Measurements from ENCODE around the gene AXIN1. TPM values are rescaled to one million over a fixed set of nuclear protein-coding genes. Genes with fewer than 3 reads are reported as not detected.
"Not testable (repeated sequence)": the region's sequence is repeated elsewhere in the genome, so short reads cannot be mapped to it uniquely, and the experiment has no call there.

AXIN1 gene
- total RNA-seq, 1 experiment from 2014 or later, result 26.9 TPM

DNA sequence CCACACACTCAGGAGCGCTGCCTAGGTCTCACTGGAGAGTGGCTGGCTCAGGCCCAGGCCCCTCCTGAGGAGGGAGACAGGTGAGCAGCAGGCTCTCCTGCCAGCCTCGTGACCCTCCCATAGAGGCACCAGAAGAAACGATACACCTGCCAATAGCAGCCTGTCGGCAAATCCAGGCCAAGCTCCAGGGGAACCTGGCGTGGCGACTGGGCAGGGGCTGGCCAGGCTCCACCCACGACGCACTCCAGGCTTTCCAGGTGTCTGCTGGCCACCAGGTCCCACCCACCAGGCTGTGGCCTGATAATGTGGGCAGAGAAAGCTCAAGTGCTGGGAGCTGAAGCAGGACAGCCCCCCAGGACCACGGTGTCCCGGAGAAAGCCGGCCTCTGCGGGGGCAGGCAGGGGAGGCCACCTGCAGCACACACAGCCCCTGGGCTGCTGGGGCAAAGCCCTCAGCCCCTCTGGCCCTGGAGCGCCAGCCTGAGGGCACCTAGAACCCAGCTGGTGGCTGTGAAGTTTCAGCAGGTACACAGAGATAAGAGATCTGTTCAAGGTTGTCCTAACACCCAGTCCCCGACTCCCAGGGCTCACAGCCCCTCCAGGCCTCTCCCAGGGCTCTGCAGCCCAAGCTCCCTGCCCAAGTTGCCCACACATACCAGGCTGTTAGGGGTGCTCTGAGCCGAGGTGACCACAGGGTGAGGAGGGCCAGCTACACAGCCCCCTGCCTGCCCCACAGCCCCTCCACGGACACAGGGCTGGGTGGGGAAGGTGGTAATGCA lies 26.8 kb upstream of the AXIN1 start:
- intact Hi-C loops (cut with micrococcal nuclease), result no loop called here
- Histone ChIP-seq H3K9me2 (replicated peaks; ENCODE audit: low read length) (no peaks in the 10 kb centered on the region), H3K79me2 (ENCODE audit: low read length) (peaks cover 22% of the 10 kb centered on the region), H3K9me3 (ENCODE audit: low read length) (no peaks in the 10 kb centered on the region), H3K27me3 (ENCODE audit: low read length) (no peaks in the 10 kb centered on the region), H2AFZ (ENCODE audit: low read length) (no peak overlapping the region), H4K20me1 (ENCODE audit: low read length) (no peaks in the 10 kb centered on the region), H3K4me1 (ENCODE audit: insufficient read depth, low read length) (peaks cover 14% of the 10 kb centered on the region), H3K9ac (ENCODE audit: low read length) (no peak overlapping the region), H3K27ac (ENCODE audit: low read length) (no peak overlapping the region), H3F3A (ENCODE audit: low read length, unreplicated experiment) (no peaks in the 10 kb centered on the region), H3K4me2 (ENCODE audit: low read length) (no peak overlapping the region), H3K36me3 (ENCODE audit: low read depth, low read length) (no peaks in the 10 kb centered on the region), H3K4me3 (ENCODE audit: low read length) (no peak overlapping the region)
- no peak for ATAC-seq
- DNase-seq, result no peak
- no TSS peak for BruUV-seq (replicated peaks)
- CTCF ChIA-PET, result no interaction called here
- POLR2A ChIA-PET (ENCODE audit: unreplicated experiment), result no interaction called here
- no peak for TF ChIP-seq EZH2phosphoT487 (IDR thresholded peaks at IDR 0.05; ENCODE audit: borderline replicate concordance, low read length)
- TF ChIP-seq, protein P1, sequence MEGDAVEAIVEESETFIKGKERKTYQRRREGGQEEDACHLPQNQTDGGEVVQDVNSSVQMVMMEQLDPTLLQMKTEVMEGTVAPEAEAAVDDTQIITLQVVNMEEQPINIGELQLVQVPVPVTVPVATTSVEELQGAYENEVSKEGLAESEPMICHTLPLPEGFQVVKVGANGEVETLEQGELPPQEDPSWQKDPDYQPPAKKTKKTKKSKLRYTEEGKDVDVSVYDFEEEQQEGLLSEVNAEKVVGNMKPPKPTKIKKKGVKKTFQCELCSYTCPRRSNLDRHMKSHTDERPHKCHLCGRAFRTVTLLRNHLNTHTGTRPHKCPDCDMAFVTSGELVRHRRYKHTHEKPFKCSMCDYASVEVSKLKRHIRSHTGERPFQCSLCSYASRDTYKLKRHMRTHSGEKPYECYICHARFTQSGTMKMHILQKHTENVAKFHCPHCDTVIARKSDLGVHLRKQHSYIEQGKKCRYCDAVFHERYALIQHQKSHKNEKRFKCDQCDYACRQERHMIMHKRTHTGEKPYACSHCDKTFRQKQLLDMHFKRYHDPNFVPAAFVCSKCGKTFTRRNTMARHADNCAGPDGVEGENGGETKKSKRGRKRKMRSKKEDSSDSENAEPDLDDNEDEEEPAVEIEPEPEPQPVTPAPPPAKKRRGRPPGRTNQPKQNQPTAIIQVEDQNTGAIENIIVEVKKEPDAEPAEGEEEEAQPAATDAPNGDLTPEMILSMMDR (conservative IDR thresholded peaks at IDR 0.05; ENCODE audit: low read depth, low read length), result no peak
- no peak for TF ChIP-seq EZH2 (IDR thresholded peaks at IDR 0.05; ENCODE audit: low read length, unreplicated experiment)

DNA sequence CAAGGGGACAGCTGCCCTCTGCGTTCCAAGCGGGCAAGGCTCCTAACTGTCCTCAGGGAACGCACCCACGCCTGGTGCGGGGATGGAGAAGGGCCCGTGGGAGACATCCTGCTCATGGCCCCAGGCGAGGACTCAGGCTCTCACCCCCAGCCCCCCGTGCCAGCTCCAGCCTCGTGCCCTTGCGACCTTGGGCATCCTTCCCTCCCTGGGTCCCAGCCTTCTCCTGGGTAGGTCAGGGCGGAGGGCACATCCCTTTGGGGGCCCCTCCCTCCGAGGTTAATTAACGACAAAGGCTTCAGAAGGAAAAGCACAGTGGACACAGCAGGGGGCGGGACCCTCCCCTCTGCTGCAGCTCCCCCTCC lies 26.3 kb upstream of the AXIN1 start:
- Histone ChIP-seq H3K36me3 (ENCODE audit: low read depth, low read length) (no peaks in the 10 kb centered on the region), H4K20me1 (ENCODE audit: low read length) (no peaks in the 10 kb centered on the region), H3K4me3 (ENCODE audit: low read length) (no peak overlapping the region), H3K4me1 (ENCODE audit: insufficient read depth, low read length) (peaks cover 11% of the 10 kb centered on the region), H3F3A (ENCODE audit: low read length, unreplicated experiment) (no peaks in the 10 kb centered on the region), H2AFZ (ENCODE audit: low read length) (no peak overlapping the region), H3K79me2 (ENCODE audit: low read length) (peaks cover 22% of the 10 kb centered on the region), H3K4me2 (ENCODE audit: low read length) (no peak overlapping the region), H3K27me3 (ENCODE audit: low read length) (no peaks in the 10 kb centered on the region), H3K9me3 (ENCODE audit: low read length) (no peaks in the 10 kb centered on the region), H3K27ac (ENCODE audit: low read length) (no peak overlapping the region), H3K9me2 (replicated peaks; ENCODE audit: low read length) (no peaks in the 10 kb centered on the region), H3K9ac (ENCODE audit: low read length) (no peak overlapping the region)
- intact Hi-C loops (cut with micrococcal nuclease), result no loop called here
- ChIA-PET CTCF (no interaction called here), POLR2A (ENCODE audit: unreplicated experiment) (no interaction called here)
- BruUV-seq (replicated peaks), result no TSS peak
- no peak for DNase-seq
- TF ChIP-seq EZH2phosphoT487 (IDR thresholded peaks at IDR 0.05; ENCODE audit: borderline replicate concordance, low read length), result no peak
- TF ChIP-seq EZH2 (IDR thresholded peaks at IDR 0.05; ENCODE audit: low read length, unreplicated experiment), result no peak
- TF ChIP-seq, protein P1 (conservative IDR thresholded peaks at IDR 0.05; ENCODE audit: low read depth, low read length), result no peak
- ATAC-seq, result no peak

DNA sequence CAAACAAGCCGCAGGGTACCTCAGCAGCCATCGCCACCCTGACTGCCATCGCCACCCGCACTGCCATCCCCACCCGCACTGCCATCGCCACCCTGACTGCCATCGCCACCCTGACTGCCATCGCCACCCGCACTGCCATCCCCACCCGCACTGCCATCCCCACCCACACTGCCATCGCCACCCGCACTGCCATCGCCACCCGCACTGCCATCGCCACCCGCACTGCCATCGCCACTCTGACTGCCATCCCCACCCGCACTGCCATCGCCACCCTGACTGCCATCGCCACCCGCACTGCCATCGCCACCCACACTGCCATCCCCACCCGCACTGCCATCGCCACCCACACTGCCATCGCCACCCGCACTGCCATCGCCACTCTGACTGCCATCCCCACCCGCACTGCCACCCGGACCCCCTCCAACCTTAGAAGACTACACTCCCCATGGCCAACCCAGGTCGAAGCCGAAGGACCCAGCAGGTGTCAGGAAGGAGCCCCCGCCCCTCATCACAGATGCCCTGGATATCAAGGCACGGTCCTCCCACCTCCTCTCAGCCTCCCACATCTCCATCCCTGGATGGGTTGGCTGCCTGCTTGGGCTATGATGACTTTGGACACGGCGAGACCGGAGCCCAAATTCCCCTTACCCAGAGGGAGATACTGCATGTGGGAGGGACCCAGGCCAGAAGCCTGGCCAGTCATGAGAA lies 25.7 kb upstream of the AXIN1 start:
- ATAC-seq; H3K36me3 ChIP-seq (ENCODE audit: low read depth, low read length); POLR2A ChIA-PET (ENCODE audit: unreplicated experiment); CTCF ChIA-PET; H3K27ac ChIP-seq (ENCODE audit: low read length); H4K20me1 ChIP-seq (ENCODE audit: low read length); H3K9ac ChIP-seq (ENCODE audit: low read length); DNase-seq; H3K4me1 ChIP-seq (ENCODE audit: insufficient read depth, low read length); H3K9me3 ChIP-seq (ENCODE audit: low read length); H3K4me2 ChIP-seq (ENCODE audit: low read length); H3F3A ChIP-seq (ENCODE audit: low read length, unreplicated experiment); intact Hi-C loops (cut with micrococcal nuclease); H3K9me2 ChIP-seq (replicated peaks; ENCODE audit: low read length); H3K27me3 ChIP-seq (ENCODE audit: low read length); H2AFZ ChIP-seq (ENCODE audit: low read length); H3K4me3 ChIP-seq (ENCODE audit: low read length); BruUV-seq (replicated peaks): not testable (repeated sequence)
- H3K79me2 ChIP-seq (ENCODE audit: low read length), result peaks cover 22% of the 10 kb centered on the region

Measured in PC-3 (cell line).